Stimulated activated CD4-positive, alpha-beta T cell treated with anti-CD3 and anti-CD28 coated beads, TNF-alpha, amount 100 ng/mL, for 4 hours (primary cell): ENCODE measurements around the gene TM7SF2.
A peak's percentile ranks its signal among the peaks of the same experiment; 100 is the strongest.
"Not testable (repeated sequence)": the region's sequence is repeated elsewhere in the genome, so short reads cannot be mapped to it uniquely, and the experiment has no call there.

Experiments used
- DNase-seq, 3 experiments: peaks; one replicate each; pipeline ENCODE4 v3.0.0-alpha.2; 2020; ENCODE audit warnings: low read depth in 3 of 3

The TM7SF2 gene

DNA sequence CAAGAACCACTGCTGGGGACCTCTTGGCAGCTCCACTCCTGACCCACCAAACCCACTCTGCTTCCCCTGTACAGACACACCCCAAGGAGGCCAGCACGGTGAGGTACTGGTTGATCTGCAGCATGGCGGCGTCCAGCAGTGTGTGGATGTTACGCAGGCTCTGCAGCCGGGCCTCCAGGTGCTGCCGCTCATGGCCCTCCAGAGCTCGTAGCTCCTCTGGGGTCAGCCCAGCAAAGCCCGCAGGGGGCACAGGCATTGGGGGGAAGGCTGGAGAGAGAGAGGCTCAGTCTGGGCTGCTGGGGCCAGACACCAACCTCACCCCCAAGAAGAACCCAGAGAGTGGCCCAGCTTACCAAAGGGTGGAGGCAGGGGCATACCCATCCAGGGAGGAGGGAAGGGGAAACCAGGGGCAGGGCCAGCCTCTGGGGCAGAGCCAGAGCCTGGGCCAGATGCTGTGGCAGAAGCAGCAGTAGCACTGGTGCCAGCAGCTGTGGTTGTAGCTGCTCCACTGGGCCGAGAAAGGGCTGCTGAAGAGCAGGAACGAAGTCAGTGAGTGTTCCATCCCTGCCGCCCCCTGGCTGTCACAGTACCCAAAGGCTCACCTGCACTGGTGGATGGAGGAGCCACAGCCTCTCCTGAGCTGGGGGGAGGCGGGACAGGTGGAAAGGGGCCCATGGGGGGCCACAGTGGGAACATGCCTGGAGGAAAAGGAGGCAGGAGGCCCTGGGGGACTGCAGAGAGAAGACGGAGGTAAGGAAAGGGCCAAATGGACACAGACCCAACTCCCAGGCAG is 18.2 kb downstream of the TM7SF2 start:
- DNase-seq = no peak

DNA sequence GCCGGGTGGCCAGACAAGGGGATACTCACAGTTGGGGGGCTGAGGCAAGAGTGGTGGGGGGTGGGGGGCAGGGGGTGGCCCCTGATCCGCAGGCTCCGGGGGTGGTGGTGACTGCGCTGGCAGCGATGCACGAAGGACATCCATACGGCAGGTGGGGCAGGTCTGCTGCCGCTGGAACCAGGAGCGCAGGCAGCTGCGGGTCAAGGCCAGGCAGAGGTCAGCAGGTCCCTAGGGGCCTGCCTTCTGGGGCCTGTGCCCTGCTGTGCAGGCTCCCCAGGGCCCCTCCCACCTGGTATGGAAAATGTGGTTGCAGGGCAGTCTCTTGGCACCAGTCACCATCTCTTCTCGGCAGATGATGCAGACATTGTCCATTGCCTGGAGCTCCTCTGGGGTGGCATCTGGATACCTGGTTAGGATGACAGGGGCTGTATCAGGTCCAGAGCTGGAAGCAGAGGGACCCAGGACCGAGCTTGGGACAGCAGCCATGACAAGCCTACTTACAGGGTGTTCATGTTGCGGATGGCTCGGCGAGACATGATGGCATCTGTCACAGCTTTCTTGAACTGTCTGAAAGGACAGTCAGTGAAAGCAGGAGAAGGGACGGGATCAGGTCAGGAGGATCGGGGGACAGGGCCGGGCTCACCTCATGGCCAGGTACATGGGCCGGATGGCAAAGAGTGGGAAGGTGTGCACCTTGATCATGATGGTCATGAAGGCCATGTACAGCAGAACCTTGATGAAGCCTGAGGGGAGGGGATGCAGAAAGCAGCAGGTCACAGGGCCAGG is 19.2 kb downstream of the TM7SF2 start:
- DNase-seq = no peak

DNA sequence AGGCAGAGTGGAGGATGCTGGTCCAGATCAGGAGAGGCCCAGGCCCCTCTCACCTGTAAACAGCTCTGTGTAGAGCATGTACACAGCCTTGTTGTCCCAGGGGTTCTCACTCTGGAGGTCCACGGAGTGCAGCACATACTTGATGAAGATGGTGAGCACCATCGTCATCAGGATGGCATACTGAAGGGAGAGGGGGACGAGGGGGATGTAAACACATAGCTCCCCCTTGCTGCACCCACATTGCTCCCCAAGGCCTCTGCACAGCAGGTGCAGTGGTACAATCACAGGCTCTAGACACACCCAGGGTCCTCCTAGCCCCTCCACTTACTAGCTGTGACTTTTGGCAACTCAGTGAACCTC is 19.7 kb downstream of the TM7SF2 start:
- DNase-seq = no peak

DNA sequence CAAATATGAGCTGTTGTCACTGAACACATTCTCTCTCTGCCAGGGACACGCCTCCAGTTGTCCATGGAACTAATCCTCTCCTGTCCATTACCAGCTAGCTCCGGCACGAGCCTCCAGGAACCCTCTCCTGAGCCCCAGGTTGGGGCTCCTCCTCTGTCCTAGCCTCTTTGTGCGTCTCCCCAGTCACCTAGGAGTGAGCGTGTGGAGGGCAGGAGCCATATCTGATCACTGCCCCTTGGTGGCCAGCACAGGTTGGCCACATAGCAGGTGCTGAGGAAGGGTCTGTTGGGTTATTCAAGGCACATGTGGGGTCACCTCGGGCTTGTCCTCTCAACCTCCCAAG is 20.2 kb downstream of the TM7SF2 start:
- DNase-seq = no peak

DNA sequence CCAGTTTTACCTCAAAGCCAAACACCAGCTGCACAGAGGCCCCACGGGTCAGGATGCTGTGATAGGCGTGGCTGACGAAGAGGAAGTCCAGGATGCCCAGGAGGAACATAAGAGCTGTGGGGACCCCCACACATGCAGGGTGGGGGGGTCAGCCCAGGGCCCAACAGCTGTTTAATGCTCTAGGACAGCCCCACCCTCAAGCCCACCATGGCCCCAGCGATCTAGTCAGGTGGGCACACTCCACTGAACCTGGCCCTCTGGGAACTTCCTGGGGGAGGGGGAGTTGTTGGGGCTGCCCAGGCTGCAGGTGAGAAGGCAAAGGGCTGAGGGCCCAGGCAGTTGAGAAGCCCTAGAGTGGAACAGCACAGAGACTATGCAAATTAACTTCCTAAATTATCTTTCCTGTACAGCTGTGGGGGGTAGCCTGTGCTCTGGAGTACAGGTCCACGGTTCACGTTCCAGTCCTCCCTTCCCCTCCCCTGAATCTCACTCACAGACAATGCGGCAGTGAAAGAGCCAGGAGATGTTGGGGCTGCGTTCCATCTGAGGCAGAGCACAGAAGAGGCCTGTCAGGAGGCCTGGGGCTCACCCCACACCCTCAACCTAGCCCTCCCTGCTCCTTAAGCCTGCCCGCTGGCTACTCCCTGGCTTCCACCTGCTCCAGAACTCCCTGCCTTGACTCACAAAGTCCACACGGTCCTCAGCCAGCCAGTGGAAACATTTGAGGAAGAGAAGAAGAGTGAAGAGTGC is 20.7 kb downstream of the TM7SF2 start:
- no peak for DNase-seq

DNA sequence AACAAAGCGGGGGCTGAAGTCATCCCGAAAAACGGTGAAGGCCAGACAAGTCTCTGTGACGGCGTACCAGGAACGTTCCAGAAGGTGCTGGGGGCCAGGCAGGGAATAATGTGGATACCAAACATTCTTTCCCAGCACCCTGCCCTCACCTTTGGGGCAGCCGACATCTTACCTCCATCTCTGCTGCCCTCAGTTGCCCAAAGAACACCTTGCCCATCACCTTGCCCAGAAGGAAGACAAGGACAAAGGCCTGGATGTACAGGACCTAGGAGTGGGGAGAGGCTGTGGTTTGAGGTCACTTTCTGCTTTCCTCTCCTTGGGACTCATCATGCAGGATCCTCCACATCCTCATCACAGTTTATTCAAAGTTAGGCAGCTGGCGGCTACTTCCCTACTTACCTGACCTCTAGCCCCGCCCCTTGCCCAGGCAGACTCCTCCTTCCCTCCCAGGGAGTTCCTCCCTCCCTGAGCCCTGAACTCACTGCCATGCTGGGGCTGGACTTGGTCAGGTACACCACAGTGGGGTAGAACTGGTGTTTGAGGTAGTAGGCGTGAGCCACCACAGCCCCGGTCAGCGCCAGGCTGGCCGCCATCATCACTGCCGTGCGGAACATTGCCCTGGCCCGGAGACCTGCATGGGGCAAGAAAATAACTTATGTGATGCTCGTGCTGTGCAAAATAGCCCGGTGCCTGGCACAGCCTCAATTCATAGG is 21.5 kb downstream of the TM7SF2 start:
- no peak for DNase-seq

DNA sequence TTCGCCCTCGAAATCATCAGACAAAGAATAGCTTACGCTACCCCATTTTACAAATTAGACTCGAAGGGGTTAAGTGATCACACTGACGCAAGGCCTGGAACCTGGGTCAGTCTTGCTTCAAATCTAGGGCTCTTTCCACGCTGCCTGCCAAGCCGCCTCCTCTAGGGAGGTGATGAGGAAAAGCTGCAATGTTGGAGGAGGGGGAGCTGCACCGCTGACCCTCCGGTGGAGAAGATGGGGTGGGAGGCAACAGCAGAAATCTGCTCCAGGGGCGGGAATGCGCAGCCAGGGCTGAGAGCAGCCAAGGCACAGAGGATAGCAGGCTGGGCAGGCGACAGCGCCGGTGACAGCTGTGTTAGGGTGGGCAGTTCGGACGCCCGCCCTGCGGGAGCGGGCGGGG is 22.1 kb downstream of the TM7SF2 start:
- DNase-seq = no peak

DNA sequence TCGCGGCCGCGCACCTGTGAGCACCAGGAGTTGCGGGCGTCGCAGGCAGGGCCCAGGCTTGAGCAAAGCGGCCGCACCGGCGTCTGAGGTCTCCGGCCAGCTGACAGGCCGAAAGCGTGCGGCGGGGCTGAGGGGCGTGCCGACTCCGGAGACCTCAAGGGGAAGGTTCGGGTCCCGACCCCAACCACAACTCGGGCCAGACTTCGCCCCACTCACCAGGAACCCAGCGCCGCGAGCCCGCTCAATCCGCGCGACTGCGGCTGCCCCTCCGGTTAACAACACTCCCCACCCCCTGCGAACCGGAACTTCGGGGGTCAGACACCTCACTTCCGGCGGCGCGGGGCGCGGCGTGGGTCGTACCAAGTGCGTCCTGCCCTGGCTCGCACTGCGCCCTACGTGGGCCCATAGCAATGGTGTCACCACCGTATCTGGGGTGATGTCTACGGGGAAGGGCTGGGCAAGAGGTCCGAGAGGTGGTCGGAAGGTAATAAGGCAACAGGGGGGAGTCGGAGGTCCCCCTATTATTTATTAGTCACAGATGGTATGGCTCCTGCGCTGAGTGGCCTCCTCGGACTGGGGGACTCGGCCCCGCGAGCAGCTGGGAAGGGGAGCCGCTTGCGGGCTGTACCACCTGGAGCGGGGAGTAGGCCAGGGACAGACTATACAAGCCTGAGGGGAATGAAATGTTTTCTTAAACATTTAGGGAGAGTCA is 22.7 kb downstream of the TM7SF2 start, which contains the start of gene SYVN1:
Gene SYVN1, minus strand, starts transcription at position 280 of the 712 bp plus-strand sequence. CDS start 918 bp downstream, outside the sequence.
- DNase-seq = peak; percentile 84 to 85 (median 84)

DNA sequence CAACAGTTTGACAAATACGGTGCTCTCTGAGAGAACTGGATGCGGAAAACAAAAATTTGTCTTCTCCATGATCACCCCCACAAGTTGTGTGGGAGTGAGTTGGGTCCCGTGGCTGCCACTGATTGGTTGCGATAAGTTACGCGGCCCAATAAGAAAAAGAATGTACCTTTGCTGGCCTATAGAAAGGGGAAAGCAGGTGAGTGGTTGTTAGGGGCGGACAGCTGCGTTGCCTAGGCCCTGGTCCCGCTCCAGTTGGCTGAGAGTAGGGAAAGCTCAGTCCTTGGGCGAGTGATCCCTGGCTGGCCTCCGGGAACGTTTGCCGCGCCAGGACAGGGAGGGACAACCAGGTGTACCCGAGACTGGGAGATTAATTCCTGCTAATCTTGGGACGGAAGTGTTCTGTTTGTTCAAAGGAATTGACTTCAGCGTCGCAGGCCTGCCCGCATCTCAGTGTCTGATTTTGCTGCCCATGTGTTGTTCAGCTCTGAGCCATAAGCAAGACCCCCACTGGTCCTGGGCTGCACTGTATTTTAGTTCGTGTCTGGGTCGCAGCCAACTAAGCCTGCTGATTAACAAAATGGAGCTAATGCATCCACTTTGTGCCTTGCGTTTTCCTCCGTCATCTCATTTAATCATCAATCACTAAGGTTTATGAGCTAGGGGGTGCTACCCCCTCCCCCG is 23.4 kb downstream of the TM7SF2 start:
- DNase-seq = peak; percentile 50 to 73 (median 69)

DNA sequence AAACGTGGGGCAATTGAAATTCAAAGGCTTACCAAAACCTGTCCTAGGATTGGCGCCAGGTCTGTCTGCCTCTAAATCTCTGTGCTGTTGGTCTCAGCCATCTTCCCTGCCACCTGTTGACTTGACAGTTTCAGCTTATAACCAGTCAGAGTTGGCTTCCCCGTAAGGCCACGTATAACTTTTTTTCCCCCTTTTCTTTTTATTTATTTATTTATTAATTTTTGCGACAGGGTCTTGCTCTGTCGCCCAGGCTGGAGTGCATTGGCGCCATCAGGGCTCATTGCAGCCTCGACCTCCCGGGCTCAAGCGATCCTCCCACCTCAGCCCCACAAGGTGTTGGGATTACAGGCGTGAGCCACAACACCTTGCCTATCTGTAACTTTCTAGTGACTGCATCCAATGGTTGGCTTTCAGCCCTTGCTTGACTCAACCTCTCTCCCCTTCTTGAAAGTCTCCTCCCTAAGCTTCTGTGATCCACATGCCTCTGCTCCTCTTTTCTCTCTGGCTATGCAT is 24.0 kb downstream of the TM7SF2 start:
- no peak for DNase-seq

DNA sequence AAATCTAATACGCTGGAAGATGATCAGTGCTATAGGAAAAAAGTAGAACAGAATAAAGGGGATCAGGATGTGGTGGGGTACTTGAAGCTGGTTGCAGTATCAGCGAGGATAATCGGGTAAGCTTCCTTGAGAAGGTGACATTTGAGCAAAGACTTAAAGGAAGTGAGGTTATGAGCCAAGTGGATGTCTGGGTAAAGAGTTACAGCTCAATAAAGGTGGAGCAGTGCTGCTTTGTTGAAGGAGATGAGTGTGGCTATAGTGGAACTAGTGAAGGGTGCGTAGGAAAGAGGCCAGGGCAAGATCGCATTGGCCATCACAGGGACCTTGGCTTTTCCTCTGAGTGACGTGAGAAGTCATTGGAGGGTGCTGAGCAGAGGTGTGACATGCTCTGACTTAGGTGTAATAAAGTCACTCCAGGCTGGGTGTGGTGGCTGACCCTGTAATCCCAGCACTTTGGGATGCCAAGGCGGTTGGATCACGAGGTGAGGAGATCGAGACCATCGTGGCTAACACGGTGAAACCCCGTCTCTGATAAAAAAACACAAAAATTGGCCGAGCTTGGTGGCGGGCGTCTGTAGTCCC is 24.9 kb downstream of the TM7SF2 start:
- no peak for DNase-seq

DNA sequence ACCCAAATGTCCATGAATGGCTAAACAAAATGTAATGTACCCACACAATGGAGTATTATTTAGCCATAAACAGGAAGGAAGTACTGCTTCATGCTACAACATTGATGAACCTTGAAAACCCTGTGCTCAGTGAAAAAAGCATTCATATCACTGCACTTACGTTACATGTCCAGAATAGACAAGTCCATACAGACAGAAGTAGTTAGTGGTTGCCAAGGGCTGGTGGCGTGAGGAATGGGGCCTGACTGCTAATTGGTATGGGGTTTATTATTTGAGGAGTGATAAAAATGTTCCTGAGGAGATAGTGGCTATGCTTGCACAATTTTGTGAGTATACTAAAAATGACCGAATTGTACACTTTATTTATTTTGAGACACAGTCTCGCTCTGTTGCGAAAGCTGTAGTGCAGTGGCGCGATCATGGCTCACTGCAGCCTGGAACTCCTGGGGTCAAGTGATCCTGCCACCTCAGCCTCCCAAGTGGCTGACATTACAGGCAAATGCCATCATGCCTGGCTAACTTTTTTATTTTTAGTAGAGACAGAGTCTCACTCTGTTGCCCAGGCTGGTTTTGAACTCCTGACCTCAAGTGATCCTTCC is 30.3 kb downstream of the TM7SF2 start:
- DNase-seq = no peak

DNA sequence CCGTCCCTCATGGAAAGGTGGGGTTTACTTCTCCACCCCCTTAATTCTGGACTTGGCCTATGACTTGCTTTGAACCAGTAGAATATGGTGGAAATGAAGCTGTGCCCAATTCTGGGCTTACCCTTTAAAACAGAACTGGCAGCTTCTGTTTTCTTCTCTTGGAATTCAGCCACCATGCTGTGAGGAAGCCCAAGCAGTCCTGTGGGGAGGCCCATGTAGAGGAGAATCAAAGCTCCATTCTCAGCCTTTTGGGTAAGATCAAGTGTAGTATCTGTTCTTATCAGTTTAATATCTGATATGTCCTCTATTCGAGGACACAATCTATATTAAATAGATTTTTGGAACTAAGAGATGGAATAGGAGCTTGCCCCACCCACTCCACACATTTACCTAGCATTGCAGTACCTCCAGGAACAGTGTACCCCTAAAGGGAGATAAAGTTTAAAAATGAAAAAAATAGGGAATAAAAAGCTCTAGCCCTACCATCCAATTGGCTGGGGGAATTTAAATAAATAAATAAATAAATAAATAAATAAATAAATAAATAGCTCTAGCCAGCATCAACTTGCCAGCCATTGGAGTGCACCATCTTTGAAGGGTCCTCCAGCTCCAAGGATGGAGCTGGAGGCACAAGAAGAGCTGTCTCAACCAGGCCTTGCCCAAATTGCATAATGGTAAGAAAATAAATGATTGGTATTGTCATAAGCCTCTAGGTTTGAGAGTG is 35.8 kb downstream of the TM7SF2 start:
- DNase-seq = no peak

DNA sequence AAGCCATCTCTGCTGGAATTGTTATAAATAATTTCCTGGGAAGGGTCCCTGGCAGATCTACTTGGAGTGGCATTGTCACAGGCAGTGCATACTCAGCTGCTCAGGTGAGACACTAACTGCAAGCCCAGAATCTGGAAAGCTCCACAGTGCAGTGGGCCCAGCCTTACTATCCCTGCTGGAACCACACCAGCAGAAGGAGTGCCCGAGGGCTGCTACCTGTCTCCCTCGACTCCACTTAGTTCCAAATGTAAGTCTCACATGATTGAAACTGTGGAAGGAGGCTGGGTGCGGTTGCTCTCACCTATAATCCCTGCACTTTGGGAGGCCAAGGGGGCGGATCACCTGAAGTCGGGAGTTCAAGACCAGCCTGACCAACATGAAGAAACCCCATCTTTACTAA is 37.0 kb downstream of the TM7SF2 start:
- DNase-seq = no peak

DNA sequence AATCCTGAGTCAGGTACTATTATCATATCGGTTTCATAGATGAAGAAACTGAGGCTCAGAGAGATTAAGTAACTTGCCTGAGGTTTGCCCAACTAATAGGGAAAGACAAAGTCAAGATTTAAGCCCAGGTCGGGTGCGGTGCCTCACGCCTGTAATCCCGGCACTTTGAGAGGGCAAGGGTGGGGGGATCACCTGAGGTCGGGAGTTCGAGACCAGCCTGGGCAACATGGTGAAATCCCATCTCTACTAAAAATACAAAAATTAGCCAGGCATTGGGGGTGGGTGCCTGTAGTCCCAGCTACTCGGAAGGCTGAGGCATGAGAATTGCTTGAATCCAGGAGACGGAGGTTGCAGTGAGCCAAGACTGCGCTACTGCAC is 38.4 kb downstream of the TM7SF2 start:
- not testable (repeated sequence) for DNase-seq

DNA sequence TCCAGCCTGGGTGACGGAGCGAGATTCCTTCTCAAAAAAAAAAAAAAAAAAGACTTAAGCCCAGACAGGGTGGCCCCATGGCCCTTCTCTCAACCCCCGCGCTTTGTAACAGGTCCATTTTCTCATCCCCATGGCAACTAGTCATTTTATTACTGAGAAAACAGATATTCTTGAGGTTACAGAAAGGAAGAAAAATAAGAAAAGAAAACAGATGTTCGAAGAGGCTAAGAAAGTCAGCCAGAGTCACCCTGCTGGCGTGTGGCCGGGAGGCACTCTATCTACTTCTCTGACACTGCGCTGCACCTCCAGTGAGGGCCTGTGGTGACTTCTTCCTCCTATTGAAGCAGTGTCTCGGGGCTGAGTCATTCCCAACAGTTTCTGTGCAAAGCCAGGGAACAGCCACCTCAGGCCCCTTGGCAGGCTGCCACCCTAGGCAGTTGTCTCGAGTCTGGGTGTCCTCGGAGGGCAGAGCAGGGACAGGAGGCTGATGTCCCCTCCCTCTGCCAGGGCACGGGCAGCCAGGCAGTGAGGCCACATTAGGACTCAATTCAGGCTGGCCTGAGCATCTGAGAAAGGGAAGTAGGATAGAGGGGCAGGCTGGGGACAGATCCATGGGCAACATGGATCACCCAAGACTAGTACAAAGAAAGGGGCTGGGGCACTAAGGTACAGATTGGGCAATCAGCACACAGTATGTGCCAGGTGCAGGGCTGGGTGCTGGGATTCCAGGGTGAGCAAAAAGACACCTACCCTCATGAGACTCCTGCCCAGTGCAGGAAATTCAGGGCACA is 39.0 kb downstream of the TM7SF2 start:
- DNase-seq = no peak

DNA sequence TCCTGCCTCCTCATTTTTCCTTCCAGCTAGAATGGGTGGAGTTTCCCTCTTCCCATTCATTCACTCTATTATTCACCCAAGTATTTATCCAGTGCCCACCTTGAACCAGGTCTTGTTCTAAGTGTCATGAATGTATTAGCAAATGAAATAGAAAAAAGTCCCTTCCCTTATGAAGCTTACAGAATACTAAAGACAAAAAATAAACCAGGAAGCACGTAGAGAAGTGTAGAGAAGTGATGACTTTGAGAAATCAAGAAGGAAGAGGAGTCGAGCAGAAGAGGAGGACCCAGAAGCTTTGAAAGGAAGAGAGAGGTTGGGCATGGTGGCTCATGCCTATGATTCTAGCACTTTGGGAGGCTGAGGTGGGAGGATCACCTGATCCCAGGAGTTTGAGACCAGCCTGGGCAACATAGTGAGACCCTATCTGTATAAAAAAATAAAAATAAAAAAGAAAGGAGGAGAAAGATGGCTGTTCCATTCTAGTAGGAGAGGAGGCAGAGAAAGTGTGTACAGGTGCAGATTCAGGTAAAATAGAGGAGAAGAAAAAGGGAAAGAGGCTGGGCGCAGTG is 39.7 kb downstream of the TM7SF2 start:
- DNase-seq = no peak

DNA sequence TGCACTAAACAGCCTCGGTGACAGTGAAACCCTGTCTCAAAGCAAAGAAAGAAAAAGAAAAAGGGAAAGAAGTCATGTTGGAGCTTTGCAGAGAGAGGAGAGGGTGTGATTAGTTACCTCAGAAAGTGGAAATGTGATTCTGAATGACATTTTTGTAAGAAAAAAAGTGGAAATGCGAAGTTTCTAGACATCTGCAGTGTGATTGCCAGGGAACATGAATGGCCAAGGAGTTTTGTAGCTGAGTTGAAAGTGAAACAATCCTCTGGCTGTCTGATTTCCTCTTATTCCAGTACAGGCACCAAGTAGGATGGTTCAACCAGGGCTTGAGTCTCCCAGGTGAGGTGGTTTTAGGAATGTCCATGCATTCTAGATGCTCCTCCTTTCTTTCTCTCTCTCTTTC is 40.5 kb downstream of the TM7SF2 start:
- no peak for DNase-seq
